Body of pancreas (tissue), 4 donors: ENCODE measurements around the gene PRR5L. TPM values are rescaled to one million over a fixed set of nuclear protein-coding genes. Genes with fewer than 3 reads are reported as not detected.

Experiments
- ATAC-seq: fragments of 150-250 bp; one replicate; pipeline ENCODE4 v1.9.1; 2016
- DNase-seq, 4 donors: peaks; one replicate each; pipeline ENCODE4 v3.0.0-alpha.2; 2019
- H3K27ac ChIP-seq, 4 donors: fragments of 200-600 bp; sonication (generic); 1 replicate in 3 of 4; 2 replicates in 1 of 4; pipeline versions ENCODE4 v1.5.1 to v1.6.1; 2016 to 2019; ENCODE audit warnings: mild to moderate bottlenecking in 1 of 4, mixed read lengths in 1 of 4, moderate library complexity in 1 of 4
- H3K27me3 ChIP-seq, 2 donors: fragments of 200-600 bp; sonication (generic); one replicate each; pipeline ENCODE4 v1.6.0; 2016; ENCODE audit warnings: mild to moderate bottlenecking in 1 of 2
- H3K36me3 ChIP-seq, 2 donors: fragments of 200-600 bp; sonication (generic); replicated peaks in 1 of 2; 2 replicates each; pipeline ENCODE4 v1.5.1; 2016; ENCODE audit warnings: low read depth in 2 of 2; ENCODE audit not compliant: insufficient read depth in 1 of 2
- H3K4me1 ChIP-seq: fragments of 200-600 bp; sonication (generic); one replicate; pipeline ENCODE4 v1.6.0; 2016
- H3K4me3 ChIP-seq, 2 donors: fragments of 200-600 bp; sonication (generic); 1 replicate in 1 of 2; 2 replicates in 1 of 2; pipeline ENCODE4 v1.5.1; 2016 to 2019
- H3K9me3 ChIP-seq, 3 donors: fragments of 200-600 bp; sonication (generic); 1 replicate in 2 of 3; 2 replicates in 1 of 3; pipeline ENCODE4 v1.5.1; 2016
- CTCF ChIP-seq, 7 experiments: fragments of 450-650 bp in 4 of 7; fragments of 200-600 bp in 3 of 7; sonication (generic) in 3 of 7; IDR thresholded peaks; one replicate each; pipeline ENCODE4 v1.5.1; 2016 to 2019; ENCODE audit warnings: antibody characterized with exemption in 7 of 7
- POLR2A ChIP-seq, 3 donors: fragments of 450-650 bp; IDR thresholded peaks; one replicate each; pipeline ENCODE4 v1.6.1; 2016; ENCODE audit warnings: antibody characterized with exemption in 3 of 3, mild to moderate bottlenecking in 2 of 3
- WGBS, 2 donors: methylation state at CpG; one replicate each; pipeline ENCODE4 v1.1.5; 2017; 5-methylcytosine and 5-hydroxymethylcytosine counted together
- intact Hi-C: fragments of 100-400 bp; cut with DNase I; formaldehyde crosslinking; loops from one replicate; pipeline ENCODE4 v1.15.1; 2023
- total RNA-seq, 2 donors: library from RNA; depleted of rRNA; stranded (reverse); fragments of >200 nt; gene quantifications; one replicate each; pipeline ENCODE4 v1.1.0, GENCODE V29; 2016

The PRR5L gene
- total RNA-seq, 2 donors from 2014 or later = 2.6 to 3.0 TPM

- Histone ChIP-seq H3K9me3 (no peaks in the 10 kb centered on the region), H3K36me3 (no peaks in the 10 kb centered on the region), H3K27me3 (no peaks in the 10 kb centered on the region), H3K4me3 (no peak overlapping the region), H3K4me1 (peaks cover 25% of the 10 kb centered on the region), H3K27ac (no peak overlapping the region)
- WGBS, 2 donors = 59 to 63% methylated on average over 2 of the region's 2 CpGs
- ATAC-seq (no peak), DNase-seq (no peak)
- TF ChIP-seq POLR2A (IDR thresholded peaks at IDR 0.05) (no peak), CTCF (IDR thresholded peaks at IDR 0.05) (no peak)
- intact Hi-C loops = no loop called here
Observed at GRCh38 chr11:36443661-36444060, 147.6 kb downstream of the PRR5L start.

DNA sequence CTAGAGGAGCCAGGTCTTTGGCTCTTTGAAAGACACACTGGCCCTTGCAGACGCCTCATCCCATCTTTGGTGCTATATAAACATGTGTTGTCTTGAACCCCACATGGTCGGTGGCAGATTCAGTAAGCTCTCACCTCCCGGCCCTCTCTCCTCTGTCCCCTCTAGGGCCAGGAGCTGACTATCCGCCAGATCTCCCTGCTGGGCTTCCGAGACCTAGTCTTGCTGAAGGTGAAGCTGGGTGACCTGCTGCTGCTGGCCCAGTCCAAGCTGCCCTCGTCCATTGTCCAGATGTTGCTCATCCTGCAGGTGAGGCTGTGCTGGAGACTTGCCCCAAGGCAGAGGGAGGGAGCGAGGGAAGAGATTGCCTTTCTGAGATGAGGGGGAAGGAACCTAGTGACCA, 150.0 kb downstream of the PRR5L start:
- WGBS, 2 donors = 86 to 92% methylated on average over 7 of the region's 7 CpGs
- no peaks in the 10 kb centered on the region for H3K9me3 ChIP-seq

DNA sequence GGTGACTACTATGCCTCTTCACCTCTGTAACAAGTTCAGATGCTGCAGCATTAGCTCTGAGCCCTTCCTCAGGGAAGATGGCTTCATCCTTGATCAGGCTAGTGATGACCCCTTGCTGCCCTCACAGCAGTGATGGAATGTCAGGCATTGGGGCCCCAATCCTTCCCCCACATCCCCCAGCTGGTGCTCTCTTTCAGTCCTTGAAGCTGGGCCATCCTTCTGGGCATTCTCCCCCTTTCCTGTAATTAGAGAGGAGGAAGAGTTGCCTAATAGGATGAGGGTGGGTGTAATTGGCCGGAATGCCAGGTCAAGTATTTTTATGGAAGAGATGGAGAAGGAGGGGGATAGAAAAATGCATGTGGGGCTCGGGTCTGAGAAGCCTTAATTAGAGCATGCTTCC, 151.4 kb downstream of the PRR5L start:
- Histone ChIP-seq H3K27ac (no peak overlapping the region), H3K4me1 (peaks cover 29% of the 10 kb centered on the region), H3K36me3 (no peaks in the 10 kb centered on the region), H3K4me3 (no peak overlapping the region), H3K9me3 (no peaks in the 10 kb centered on the region), H3K27me3 (no peaks in the 10 kb centered on the region)
- 26 to 34% methylated on average over 2 of the region's 2 CpGs for WGBS, 2 donors
- ATAC-seq = no peak
- intact Hi-C loops = no loop called here
- TF ChIP-seq CTCF (IDR thresholded peaks at IDR 0.05) = no peak
- TF ChIP-seq POLR2A (IDR thresholded peaks at IDR 0.05) = no peak
- no peak for DNase-seq

More for the DNA sequence above, 150.0 kb downstream of the PRR5L start:
- DNase-seq = no peak
- no peak for ATAC-seq
- Histone ChIP-seq H3K4me1 (peaks cover 25% of the 10 kb centered on the region), H3K27ac (no peak overlapping the region), H3K36me3 (no peaks in the 10 kb centered on the region), H3K27me3 (no peaks in the 10 kb centered on the region), H3K4me3 (no peak overlapping the region)
- no peak for TF ChIP-seq CTCF (IDR thresholded peaks at IDR 0.05)
- TF ChIP-seq POLR2A (IDR thresholded peaks at IDR 0.05) = no peak
- intact Hi-C loops = no loop called here

GRCh38 chr11:36447947-36448346, 151.9 kb downstream of the PRR5L start:
- H3K27me3 ChIP-seq = no peaks in the 10 kb centered on the region
- H3K4me1 ChIP-seq = peaks cover 33% of the 10 kb centered on the region
- WGBS, 2 donors = 26 to 28% methylated on average over 8 of the region's 8 CpGs
- no peak overlapping the region for H3K4me3 ChIP-seq
- DNase-seq = peak; percentile 50 to 70 (median 54)
- peak; percentile 58 for ATAC-seq
- intact Hi-C loops = no loop called here
- no peak for TF ChIP-seq CTCF (IDR thresholded peaks at IDR 0.05)
- no peak for TF ChIP-seq POLR2A (IDR thresholded peaks at IDR 0.05)
- no peak overlapping the region for H3K27ac ChIP-seq
- H3K9me3 ChIP-seq = no peaks in the 10 kb centered on the region
- no peaks in the 10 kb centered on the region for H3K36me3 ChIP-seq

- ATAC-seq (no peak), DNase-seq (no peak)
- 56 to 70% methylated on average over 5 of the region's 5 CpGs for WGBS, 2 donors
- H3K4me1 ChIP-seq = peaks cover 33% of the 10 kb centered on the region
- H3K27me3 ChIP-seq = no peaks in the 10 kb centered on the region
- no peaks in the 10 kb centered on the region for H3K36me3 ChIP-seq
- peak overlapping the region in 2 of 4 donors; percentile 32 to 55 for H3K27ac ChIP-seq
- H3K9me3 ChIP-seq = no peaks in the 10 kb centered on the region
- TF ChIP-seq CTCF (IDR thresholded peaks at IDR 0.05) (no peak), POLR2A (IDR thresholded peaks at IDR 0.05) (no peak)
- intact Hi-C loops = no loop called here
- H3K4me3 ChIP-seq = no peak overlapping the region
Observed at GRCh38 chr11:36449561-36450096, 153.5 kb downstream of the PRR5L start.
